Measurements from ENCODE around the gene DUSP28. TPM values are rescaled to one million over a fixed set of nuclear protein-coding genes. Genes with fewer than 3 reads are reported as not detected.

Gene DUSP28
- total and polyA plus RNA-seq, 2 experiments from 2014 or later: 2.7 to 4.3 TPM

GRCh38 chr2:240551288-240551687 is 8.9 kb upstream of the DUSP28 start:
- TF ChIP-seq NANOG (IDR thresholded peaks at IDR 0.05; ENCODE audit: borderline replicate concordance) (no peak), REST (IDR thresholded peaks at IDR 0.05; ENCODE audit: unreplicated experiment) (no peak), EZH2phosphoT487 (IDR thresholded peaks at IDR 0.05; ENCODE audit: unreplicated experiment) (no peak), JUNB (IDR thresholded peaks at IDR 0.05; ENCODE audit: unreplicated experiment) (no peak), ETS1 (IDR thresholded peaks at IDR 0.05) (no peak), EZH2 (IDR thresholded peaks at IDR 0.05; ENCODE audit: low read depth, unreplicated experiment) (no peak), ZNF331 (CRISPR knock-in tag; IDR thresholded peaks at IDR 0.05; ENCODE audit: low read depth) (no peak), ZNF114 (CRISPR knock-in tag; IDR thresholded peaks at IDR 0.05) (no peak), POLR2AphosphoS5 (IDR thresholded peaks at IDR 0.05; ENCODE audit: low read depth) (no peak), CREB1 (CRISPR knock-in tag; IDR thresholded peaks at IDR 0.05; ENCODE audit: low read depth) (no peak), STAT1 (IDR thresholded peaks at IDR 0.05; ENCODE audit: unreplicated experiment) (no peak), ZNF462 (CRISPR knock-in tag; IDR thresholded peaks at IDR 0.05) (no peak), CTCF (conservative IDR thresholded peaks at IDR 0.05; ENCODE audit: low read depth in 2 of 2) (no peak)
- Histone ChIP-seq H3K4me2 (no peak overlapping the region), H2AFZ (no peak overlapping the region), H3K79me2 (replicated peaks; ENCODE audit: insufficient read depth) (no peaks in the 10 kb centered on the region), H3F3A (replicated peaks; ENCODE audit: low read depth) (no peaks in the 10 kb centered on the region), H3K4me3 (no peak overlapping the region), H4K20me1 (replicated peaks; ENCODE audit: insufficient read depth) (no peaks in the 10 kb centered on the region), H3K4me1 (ENCODE audit: insufficient read depth) (no peaks in the 10 kb centered on the region), H3K27ac (ENCODE audit: low read depth) (no peak overlapping the region), H3K27me3 (ENCODE audit: insufficient read depth) (no peaks in the 10 kb centered on the region), H3K9me2 (ENCODE audit: insufficient read depth) (no peaks in the 10 kb centered on the region), H3K36me3 (ENCODE audit: insufficient read depth) (no peaks in the 10 kb centered on the region)
- H3K4me1 Mint-ChIP-seq: no peaks in the 10 kb centered on the region
- H3K27ac Mint-ChIP-seq: no peak overlapping the region
- peaks cover 1% of the 10 kb centered on the region for H3K27me3 Mint-ChIP-seq (ENCODE audit: insufficient read depth, low read depth, poor library complexity)
- no peak for ATAC-seq
- no peak for DNase-seq (ENCODE audit: low spot score)
- H3K9me3 Mint-ChIP-seq: peaks cover 21% of the 10 kb centered on the region
- peaks cover 30% of the 10 kb centered on the region for H3K36me3 Mint-ChIP-seq (ENCODE audit: low read depth)
- no peak overlapping the region for H3K4me3 Mint-ChIP-seq

All from GM23338 (cell line).